Neural cell (in vitro differentiated cells): Measurements from ENCODE around the gene FAF1. TPM values are rescaled to one million over a fixed set of nuclear protein-coding genes. Genes with fewer than 3 reads are reported as not detected.

Experiments used
- H2AFZ ChIP-seq: fragments of 200-600, 300-800 bp; sonication (generic), shearing (Covaris generic); 2 replicates; pipeline ENCODE4 v1.6.0; 2014; ENCODE audit warnings: low read depth, mild to moderate bottlenecking, antibody characterized with exemption, low read length, moderate library complexity
- H3F3A ChIP-seq: fragments of 200-600 bp; shearing (Covaris generic); 2 replicates; pipeline ENCODE4 v1.6.1; 2016; ENCODE audit warnings: mild to moderate bottlenecking, moderate library complexity, mixed read lengths, antibody characterized with exemption, low read length; ENCODE audit not compliant: insufficient read depth, poor library complexity, severe bottlenecking
- H3K27ac ChIP-seq: fragments of 200-600, 300-800 bp; sonication (generic), shearing (Covaris generic); 2 replicates; pipeline ENCODE4 v1.5.1; 2014; ENCODE audit warnings: mild to moderate bottlenecking, low read length, moderate library complexity
- H3K27me3 ChIP-seq: fragments of 300-800, 200-600 bp; sonication (generic), shearing (Covaris generic); 2 replicates; pipeline ENCODE4 v1.6.0; 2014; ENCODE audit warnings: mild to moderate bottlenecking, low read depth, low read length, moderate library complexity; ENCODE audit not compliant: insufficient read depth
- H3K36me3 ChIP-seq: fragments of 300-800, 200-600 bp; sonication (generic), shearing (Covaris generic); 2 replicates; pipeline ENCODE4 v1.5.1; 2014; ENCODE audit warnings: mild to moderate bottlenecking, antibody characterized with exemption, low read length, moderate library complexity; ENCODE audit not compliant: insufficient read depth
- H3K4me2 ChIP-seq: fragments of 300-800, 200-600 bp; sonication (generic), shearing (Covaris generic); 2 replicates; pipeline ENCODE4 v1.6.0; 2014; ENCODE audit warnings: mild to moderate bottlenecking, low read length
- H3K4me3 ChIP-seq: fragments of 300-800, 200-600 bp; sonication (generic), shearing (Covaris generic); 2 replicates; pipeline ENCODE4 v1.5.1; 2014; ENCODE audit warnings: mild to moderate bottlenecking, low read length, moderate library complexity
- H3K79me2 ChIP-seq: fragments of 200-600 bp; shearing (Covaris generic); replicated peaks from 2 replicates; pipeline ENCODE4 v1.6.0; 2014; ENCODE audit warnings: mild to moderate bottlenecking, low read length, moderate library complexity; ENCODE audit not compliant: insufficient read depth
- H3K9ac ChIP-seq: fragments of 300-800, 200-600 bp; sonication (generic), shearing (Covaris generic); 2 replicates; pipeline ENCODE4 v1.6.1; 2016; ENCODE audit warnings: mild to moderate bottlenecking, low read length, mixed read lengths
- H3K9me2 ChIP-seq: fragments of 200-600 bp; shearing (Covaris generic); 2 replicates; pipeline ENCODE4 v1.6.1; 2016; ENCODE audit warnings: mild to moderate bottlenecking, low read length, mixed read lengths; ENCODE audit not compliant: insufficient read depth
- H3K9me3 ChIP-seq: fragments of 200-600, 300-800 bp; sonication (generic), shearing (Covaris generic); 2 replicates; pipeline ENCODE4 v1.6.1; 2016; ENCODE audit warnings: mild to moderate bottlenecking, mixed run types, low read length, moderate library complexity, mixed read lengths
- H4K20me1 ChIP-seq: fragments of 200-600 bp; shearing (Covaris generic); 2 replicates; pipeline ENCODE4 v1.6.1; 2016; ENCODE audit warnings: mild to moderate bottlenecking, mixed run types; ENCODE audit not compliant: insufficient read depth
- CTCF ChIP-seq: fragments of 450-650 bp; IDR thresholded peaks from 2 replicates; pipeline ENCODE4 v1.5.1; 2014; ENCODE audit warnings: antibody characterized with exemption, mild to moderate bottlenecking, moderate library complexity; ENCODE audit not compliant: poor library complexity, severe bottlenecking
- EP300 ChIP-seq: fragments of 450-650 bp; conservative IDR thresholded peaks from 2 replicates; pipeline ENCODE4 v1.6.1; 2014; ENCODE audit warnings: antibody characterized with exemption, mild to moderate bottlenecking, moderate library complexity; ENCODE audit not compliant: poor library complexity, severe bottlenecking
- EZH2 ChIP-seq: fragments of 200-600, 300-800 bp; shearing (Covaris generic), sonication (generic); IDR thresholded peaks from 2 replicates; pipeline ENCODE4 v1.6.1; 2014; ENCODE audit warnings: antibody characterized with exemption, low read length, borderline replicate concordance, mild to moderate bottlenecking; ENCODE audit not compliant: insufficient read depth, poor library complexity, severe bottlenecking
- MXI1 ChIP-seq: fragments of 450-650 bp; conservative IDR thresholded peaks from 2 replicates; pipeline ENCODE4 v1.6.1; 2014; ENCODE audit warnings: antibody characterized with exemption, mild to moderate bottlenecking; ENCODE audit not compliant: poor library complexity, severe bottlenecking
- POLR2AphosphoS5 ChIP-seq: IDR thresholded peaks from 2 replicates; pipeline ENCODE4 v1.6.1; 2012
- RAD21 ChIP-seq: fragments of 450-650 bp; conservative IDR thresholded peaks from 2 replicates; pipeline ENCODE4 v1.6.1; 2014; ENCODE audit warnings: antibody characterized with exemption, mild to moderate bottlenecking, moderate library complexity
- REST ChIP-seq: IDR thresholded peaks from 2 replicates; pipeline ENCODE4 v1.6.1; 2012; ENCODE audit warnings: borderline replicate concordance
- SMC3 ChIP-seq: fragments of 450-650 bp; conservative IDR thresholded peaks from 2 replicates; pipeline ENCODE4 v1.6.1; 2014; ENCODE audit warnings: antibody characterized with exemption, mild to moderate bottlenecking, moderate library complexity; ENCODE audit not compliant: poor library complexity
- TAF1 ChIP-seq: IDR thresholded peaks from 2 replicates; pipeline ENCODE4 v1.6.1; 2012; ENCODE audit warnings: low read depth
- polyA plus RNA-seq: library from polyadenylated mRNA; depleted of rRNA; stranded (reverse); fragments of >200 nt; gene quantifications from 2 replicates; pipeline ENCODE4 v1.2.3, GENCODE V29; 2014

The FAF1 gene
- polyA plus RNA-seq, 1 donor from 2014 or later, result 52.1 TPM

DNA sequence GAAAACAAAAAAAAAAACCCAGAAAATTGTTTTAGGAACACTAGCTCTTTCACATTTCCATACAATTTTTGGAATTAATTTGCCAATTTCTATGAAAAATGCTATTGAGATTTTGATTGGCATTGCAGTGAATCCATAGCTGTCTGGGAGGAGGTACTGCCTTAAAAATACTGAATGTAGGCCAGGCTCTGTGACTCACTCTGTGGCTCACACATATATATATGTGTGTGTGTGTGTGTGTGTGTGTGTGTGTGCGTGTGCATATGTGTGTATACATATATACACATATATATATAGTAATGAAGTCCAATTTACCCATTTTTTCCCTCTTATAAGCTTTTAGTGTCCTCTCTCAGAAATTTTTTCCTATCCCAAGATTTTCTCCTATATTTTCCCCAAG, 322.6 kb downstream of the FAF1 start:
- TF ChIP-seq RAD21 (no peak), CTCF (no peak), POLR2AphosphoS5 (no peak), SMC3 (no peak), TAF1 (no peak), EZH2 (no peak), REST (no peak), MXI1 (no peak), EP300 (no peak)

DNA sequence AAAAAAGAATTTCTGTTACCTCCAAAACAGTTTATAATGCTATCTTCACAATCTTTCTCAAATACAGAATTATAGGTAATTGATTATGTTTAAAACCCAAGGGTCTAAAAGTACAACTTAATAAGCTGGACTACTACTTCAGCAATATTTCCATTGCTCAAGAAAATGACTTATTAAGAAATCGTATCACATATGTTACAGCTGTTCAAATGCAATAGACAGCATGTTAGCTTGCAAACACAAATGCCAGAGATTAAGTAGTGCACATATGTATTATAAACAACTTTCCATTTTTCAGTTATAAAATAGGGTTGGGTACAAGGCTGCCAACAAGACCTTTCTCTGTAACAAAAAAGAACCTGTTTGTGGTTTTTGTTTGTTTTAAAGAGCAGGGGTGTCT, 325.8 kb downstream of the FAF1 start:
- Histone ChIP-seq H2AFZ (no peak overlapping the region), H3K4me2 (peak overlapping the region; percentile 66), H3K36me3 (no peaks in the 10 kb centered on the region), H3K9me3 (no peaks in the 10 kb centered on the region), H3K27ac (peak overlapping the region; percentile 61), H4K20me1 (no peaks in the 10 kb centered on the region), H3K9me2 (no peaks in the 10 kb centered on the region), H3K27me3 (no peaks in the 10 kb centered on the region), H3F3A (peaks cover 8% of the 10 kb centered on the region), H3K4me3 (peak overlapping the region; percentile 39), H3K9ac (no peak overlapping the region), H3K79me2 (no peaks in the 10 kb centered on the region)
- no peak for TF ChIP-seq RAD21
- no peak for TF ChIP-seq POLR2AphosphoS5
- TF ChIP-seq TAF1, result no peak

More for the DNA sequence above, 322.6 kb downstream of the FAF1 start:
- Histone ChIP-seq H3F3A (peaks cover 5% of the 10 kb centered on the region), H3K4me3 (no peak overlapping the region), H3K27me3 (no peaks in the 10 kb centered on the region), H3K79me2 (no peaks in the 10 kb centered on the region), H2AFZ (no peak overlapping the region), H3K9me3 (no peaks in the 10 kb centered on the region), H3K9ac (no peak overlapping the region), H3K36me3 (no peaks in the 10 kb centered on the region), H4K20me1 (no peaks in the 10 kb centered on the region), H3K27ac (no peak overlapping the region), H3K4me2 (no peak overlapping the region), H3K9me2 (no peaks in the 10 kb centered on the region)

DNA sequence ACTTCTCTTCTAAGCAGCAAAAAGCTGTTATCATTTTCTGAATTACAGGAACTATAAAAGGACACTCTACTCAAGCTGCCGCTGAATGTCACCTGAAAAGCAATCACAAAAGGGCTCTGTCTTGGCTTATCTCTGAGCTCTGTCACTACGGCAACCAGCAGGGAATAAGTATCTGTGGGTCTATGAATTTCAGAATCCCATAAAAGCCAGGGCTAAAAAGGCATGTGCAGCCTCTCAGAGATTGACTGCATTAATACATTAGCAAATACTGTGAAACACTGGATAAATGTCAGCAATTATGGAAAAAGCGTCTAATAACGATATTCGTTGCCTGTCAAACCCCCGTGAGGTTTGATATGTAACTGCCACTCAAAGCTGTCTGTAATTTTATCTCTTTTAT, 326.6 kb downstream of the FAF1 start:
- H3F3A ChIP-seq, result peaks cover 8% of the 10 kb centered on the region
- H3K9me3 ChIP-seq, result no peaks in the 10 kb centered on the region
- H3K4me3 ChIP-seq, result peak overlapping the region; percentile 39
- no peaks in the 10 kb centered on the region for H3K36me3 ChIP-seq
- H3K79me2 ChIP-seq, result no peaks in the 10 kb centered on the region
- H2AFZ ChIP-seq, result no peak overlapping the region
- H3K9me2 ChIP-seq, result no peaks in the 10 kb centered on the region
- no peaks in the 10 kb centered on the region for H4K20me1 ChIP-seq
- peak overlapping the region; percentile 61 for H3K27ac ChIP-seq
- H3K27me3 ChIP-seq, result no peaks in the 10 kb centered on the region
- TF ChIP-seq RAD21 (peak; percentile 38), REST (peak; percentile 73), EP300 (peak; percentile 99), MXI1 (peak; percentile 48), EZH2 (no peak), SMC3 (peak; percentile 18), POLR2AphosphoS5 (peak; percentile 99), TAF1 (no peak), CTCF (no peak)
- no peak overlapping the region for H3K9ac ChIP-seq
- H3K4me2 ChIP-seq, result peak overlapping the region; percentile 66
